HUDEP-2 (cell line): ENCODE measurements around the gene FADS2.

Experiments
- DNase-seq, 76 experiments: peaks; one replicate each; lab custom pipeline; 2025; ENCODE audit not compliant: unreplicated experiment in 76 of 76; lab: John Stamatoyannopoulos, UW

FADS2 gene

DNA sequence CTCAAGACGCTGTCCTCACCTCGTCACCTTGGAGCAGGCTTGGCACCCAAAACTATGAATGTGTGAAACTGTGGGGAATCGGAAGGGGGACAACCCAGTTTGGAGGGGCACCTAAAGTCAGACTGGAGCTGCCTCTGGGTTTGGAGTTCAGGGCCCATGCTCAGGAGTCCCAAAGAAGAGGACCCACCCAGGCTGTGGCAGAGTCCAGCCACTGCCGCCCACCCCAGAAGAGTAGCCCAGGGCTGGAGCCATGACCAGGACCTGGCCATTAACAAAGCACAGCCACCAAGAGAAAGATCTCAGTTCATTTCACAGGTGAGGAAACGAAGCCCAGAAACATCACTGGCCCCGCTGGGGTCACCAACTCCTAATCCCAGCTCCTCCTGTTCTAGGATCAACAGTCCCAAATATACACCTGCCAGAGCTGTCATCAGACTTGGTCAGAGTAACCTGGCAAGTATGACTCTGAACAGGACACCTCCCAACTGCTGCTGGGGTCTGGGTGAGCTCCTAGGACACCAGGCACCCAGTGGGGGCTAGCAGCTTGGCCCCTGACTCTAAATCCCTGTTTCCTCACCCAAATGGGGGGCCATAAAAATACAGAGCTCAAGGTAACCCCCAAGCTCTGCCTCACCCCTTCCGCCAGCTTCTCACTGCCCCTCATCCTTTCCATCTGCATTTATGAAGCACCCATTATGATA lies 86.5 kb downstream of the FADS2 start:
- no peak for DNase-seq

DNA sequence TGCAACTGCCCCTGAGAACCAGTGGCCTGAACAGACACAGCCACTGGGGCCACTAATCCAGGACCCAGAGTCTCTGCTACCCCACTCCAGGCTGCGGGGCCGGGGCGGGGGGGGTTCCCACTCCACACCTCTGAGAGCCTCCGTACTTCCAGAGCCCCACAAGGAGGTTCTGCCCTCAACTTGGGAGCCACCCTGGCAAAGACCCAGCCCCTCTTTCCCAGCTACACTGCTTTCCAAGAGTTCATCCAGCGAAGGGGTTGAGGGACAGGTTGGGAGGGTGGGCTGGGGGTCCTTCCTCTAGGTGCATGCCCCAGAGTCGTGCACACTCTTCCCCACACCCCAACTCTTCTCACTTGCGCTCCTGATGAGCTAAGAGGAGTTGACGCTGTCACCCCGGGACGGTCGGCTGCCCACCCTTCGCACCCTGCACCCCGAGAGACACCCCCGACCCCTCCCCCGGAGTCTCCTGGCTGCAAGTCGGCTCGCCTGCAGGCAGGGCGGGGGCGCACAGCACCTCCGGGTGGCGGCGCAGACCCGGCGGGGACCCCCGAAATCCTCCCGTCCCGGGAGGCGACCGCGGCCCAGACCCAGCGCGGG lies 88.7 kb downstream of the FADS2 start:
- peak in 1 of 76 experiments; percentile 12 for DNase-seq
